GM12875 (cell line): ENCODE results near the gene SUSD6.

ENCODE experiments used
- H3K4me3 ChIP-seq: one replicate; pipeline ENCODE4 v1.5.1; 2011; ENCODE audit warnings: low read depth, low read length, control low read depth
- TF ChIP-seq, protein P1 (sequence below): IDR thresholded peaks from 2 replicates; pipeline ENCODE4 v1.5.1; 2011; ENCODE audit warnings: low read depth, mild to moderate bottlenecking, control low read depth, inconsistent platforms, low read length, moderate library complexity, borderline replicate concordance; ENCODE audit not compliant: insufficient read depth

The SUSD6 gene

GRCh38 chr14:69671365-69672030, 60.1 kb downstream of the SUSD6 start:
- H3K4me3 ChIP-seq: no peak overlapping the region
- TF ChIP-seq, protein P1, sequence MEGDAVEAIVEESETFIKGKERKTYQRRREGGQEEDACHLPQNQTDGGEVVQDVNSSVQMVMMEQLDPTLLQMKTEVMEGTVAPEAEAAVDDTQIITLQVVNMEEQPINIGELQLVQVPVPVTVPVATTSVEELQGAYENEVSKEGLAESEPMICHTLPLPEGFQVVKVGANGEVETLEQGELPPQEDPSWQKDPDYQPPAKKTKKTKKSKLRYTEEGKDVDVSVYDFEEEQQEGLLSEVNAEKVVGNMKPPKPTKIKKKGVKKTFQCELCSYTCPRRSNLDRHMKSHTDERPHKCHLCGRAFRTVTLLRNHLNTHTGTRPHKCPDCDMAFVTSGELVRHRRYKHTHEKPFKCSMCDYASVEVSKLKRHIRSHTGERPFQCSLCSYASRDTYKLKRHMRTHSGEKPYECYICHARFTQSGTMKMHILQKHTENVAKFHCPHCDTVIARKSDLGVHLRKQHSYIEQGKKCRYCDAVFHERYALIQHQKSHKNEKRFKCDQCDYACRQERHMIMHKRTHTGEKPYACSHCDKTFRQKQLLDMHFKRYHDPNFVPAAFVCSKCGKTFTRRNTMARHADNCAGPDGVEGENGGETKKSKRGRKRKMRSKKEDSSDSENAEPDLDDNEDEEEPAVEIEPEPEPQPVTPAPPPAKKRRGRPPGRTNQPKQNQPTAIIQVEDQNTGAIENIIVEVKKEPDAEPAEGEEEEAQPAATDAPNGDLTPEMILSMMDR: no peak

- TF ChIP-seq, protein P1: no peak
- H3K4me3 ChIP-seq: no peak overlapping the region
Observed at GRCh38 chr14:69672356-69672755, 61.0 kb downstream of the SUSD6 start.

DNA sequence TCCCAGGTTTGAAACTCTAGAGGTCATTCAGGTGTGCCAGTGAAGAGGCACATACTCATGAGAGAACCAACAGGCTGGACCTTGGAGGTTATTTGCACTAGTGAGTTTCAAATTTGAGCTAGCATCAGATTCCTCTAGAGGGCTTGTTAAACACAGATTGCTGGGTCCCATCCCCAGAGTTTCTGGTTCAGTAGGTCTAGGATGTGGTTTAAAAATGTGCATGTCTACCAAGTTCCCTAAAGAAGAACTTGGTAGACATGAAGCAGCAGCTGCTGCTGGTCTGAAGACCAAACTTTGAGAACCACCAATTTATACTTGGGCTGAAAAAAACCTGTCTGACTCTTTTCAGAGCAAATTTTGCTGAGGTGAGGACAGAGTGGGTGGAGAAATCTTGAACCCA, 61.7 kb downstream of the SUSD6 start:
- no peak overlapping the region for H3K4me3 ChIP-seq
- TF ChIP-seq, protein P1: no peak

DNA sequence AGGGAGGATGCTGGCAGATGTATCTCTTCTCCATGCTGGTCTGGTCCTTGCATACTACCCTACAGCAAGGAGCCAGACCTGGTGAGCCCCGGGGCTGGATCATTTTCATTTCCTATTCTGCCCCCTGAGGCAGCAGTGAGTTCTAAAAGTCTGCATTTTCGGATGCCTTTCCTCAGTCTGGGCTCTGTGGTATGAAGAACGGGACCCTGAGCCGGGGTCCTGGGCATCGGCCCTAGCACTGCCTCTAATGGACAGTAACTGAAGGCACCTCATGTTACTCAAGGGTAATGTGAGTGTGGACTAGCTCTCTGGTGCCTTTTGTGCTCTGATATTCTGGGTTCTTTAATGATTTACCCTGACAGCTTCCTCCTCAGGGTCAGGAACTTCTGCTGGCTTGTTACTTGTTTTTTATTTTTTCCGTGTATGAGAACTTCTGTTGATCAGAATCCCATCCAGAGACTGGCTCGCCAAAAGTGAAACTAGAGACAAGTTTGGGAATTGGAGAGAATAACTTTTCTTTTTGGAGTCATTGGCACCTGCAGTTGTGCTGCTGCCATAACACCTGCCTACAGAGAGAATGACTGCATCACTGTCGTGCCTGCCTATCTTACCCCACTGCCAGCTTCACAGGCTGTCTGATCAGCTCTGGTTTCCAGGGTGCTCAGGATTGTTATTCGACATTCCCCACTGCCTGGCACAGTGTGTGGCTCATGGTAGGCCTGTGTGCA, 62.3 kb downstream of the SUSD6 start:
- no peak overlapping the region for H3K4me3 ChIP-seq
- TF ChIP-seq, protein P1: peak; percentile 25; the same call in 1 of the 2 replicates

GRCh38 chr14:69674546-69675244, 63.3 kb downstream of the SUSD6 start:
- TF ChIP-seq, protein P1: no peak
- no peak overlapping the region for H3K4me3 ChIP-seq

DNA sequence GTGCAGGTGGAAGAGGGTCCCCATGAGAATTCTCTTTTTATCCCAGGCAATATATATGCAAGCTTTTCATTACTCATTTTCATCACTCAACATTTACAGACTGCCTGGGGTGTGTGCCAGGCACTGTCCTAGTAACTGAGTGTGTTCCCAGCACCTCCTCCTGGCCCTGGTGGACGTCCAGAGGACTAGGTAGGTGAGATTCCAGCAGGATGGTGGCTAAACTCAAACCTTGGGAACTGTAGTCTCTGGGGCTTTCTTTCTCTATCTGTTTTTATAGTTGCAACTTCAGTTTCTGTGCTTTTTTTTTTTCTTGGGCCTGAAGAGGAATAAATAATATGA, 63.8 kb downstream of the SUSD6 start:
- TF ChIP-seq, protein P1: no peak
- H3K4me3 ChIP-seq: no peak overlapping the region
